ENCODE data around the gene FKBP15.

DNA sequence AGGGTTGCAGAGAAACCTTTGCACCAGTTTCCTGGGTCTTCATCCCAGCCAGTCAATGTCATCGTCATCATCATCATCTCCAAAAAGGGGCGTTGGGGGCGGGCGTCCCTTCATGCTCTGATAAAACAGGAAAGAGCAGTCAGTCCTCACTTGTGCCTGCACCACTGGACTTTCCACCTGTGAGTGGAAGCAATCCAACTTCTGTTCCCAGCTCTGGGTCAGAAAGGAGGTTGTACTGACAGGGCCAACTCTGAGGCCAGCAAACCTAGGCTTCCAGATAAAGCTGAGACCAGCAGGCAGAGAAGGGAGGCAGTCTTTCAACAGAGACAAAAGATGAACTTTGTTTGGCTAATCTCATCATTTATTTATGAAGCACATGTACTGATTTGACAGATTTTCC, 55.0 kb downstream of the FKBP15 start:
- TF ChIP-seq, protein P1, sequence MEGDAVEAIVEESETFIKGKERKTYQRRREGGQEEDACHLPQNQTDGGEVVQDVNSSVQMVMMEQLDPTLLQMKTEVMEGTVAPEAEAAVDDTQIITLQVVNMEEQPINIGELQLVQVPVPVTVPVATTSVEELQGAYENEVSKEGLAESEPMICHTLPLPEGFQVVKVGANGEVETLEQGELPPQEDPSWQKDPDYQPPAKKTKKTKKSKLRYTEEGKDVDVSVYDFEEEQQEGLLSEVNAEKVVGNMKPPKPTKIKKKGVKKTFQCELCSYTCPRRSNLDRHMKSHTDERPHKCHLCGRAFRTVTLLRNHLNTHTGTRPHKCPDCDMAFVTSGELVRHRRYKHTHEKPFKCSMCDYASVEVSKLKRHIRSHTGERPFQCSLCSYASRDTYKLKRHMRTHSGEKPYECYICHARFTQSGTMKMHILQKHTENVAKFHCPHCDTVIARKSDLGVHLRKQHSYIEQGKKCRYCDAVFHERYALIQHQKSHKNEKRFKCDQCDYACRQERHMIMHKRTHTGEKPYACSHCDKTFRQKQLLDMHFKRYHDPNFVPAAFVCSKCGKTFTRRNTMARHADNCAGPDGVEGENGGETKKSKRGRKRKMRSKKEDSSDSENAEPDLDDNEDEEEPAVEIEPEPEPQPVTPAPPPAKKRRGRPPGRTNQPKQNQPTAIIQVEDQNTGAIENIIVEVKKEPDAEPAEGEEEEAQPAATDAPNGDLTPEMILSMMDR (conservative IDR thresholded peaks at IDR 0.05), result no peak
- no peak for TF ChIP-seq EZH2 (IDR thresholded peaks at IDR 0.05; ENCODE audit: low read depth)
